Activated gamma-delta T cell treated with anti-CD3 and anti-CD28 coated beads, Interleukin-2, amount 50 U/mL, for 16 hours (primary cell): Measurements from ENCODE around the gene AARSD1.
"Not testable (repeated sequence)": the region's sequence is repeated elsewhere in the genome, so short reads cannot be mapped to it uniquely, and the experiment has no call there.

Experiments used
- DNase-seq: peaks from one replicate; pipeline ENCODE4 v3.0.0-alpha.2; 2020; ENCODE audit warnings: low read depth

The AARSD1 gene

GRCh38 chr17:42980766-42981397, 16.6 kb upstream of the AARSD1 start:
- DNase-seq = peak; percentile 29

- peak; percentile 83 for DNase-seq
Observed at GRCh38 chr17:42980274-42980765, 16.1 kb upstream of the AARSD1 start, which contains the start of gene RUNDC1. RUNDC1 (plus strand) TSS chr17:42980565; CDS start chr17:42980577, 12 bp downstream.

- DNase-seq = no peak
Observed at GRCh38 chr17:42979511-42980273, 15.4 kb upstream of the AARSD1 start, which contains the start of gene PTGES3L. PTGES3L (minus strand) TSS chr17:42980080; CDS start chr17:42980053, 27 bp downstream.

GRCh38 chr17:42975701-42976100, 11.4 kb upstream of the AARSD1 start:
- not testable (repeated sequence) for DNase-seq

GRCh38 chr17:42975265-42975664, 11.0 kb upstream of the AARSD1 start:
- no peak for DNase-seq

- not testable (repeated sequence) for DNase-seq
Observed at GRCh38 chr17:42973323-42973722, 9.1 kb upstream of the AARSD1 start.

GRCh38 chr17:42971589-42971988, 7.3 kb upstream of the AARSD1 start:
- DNase-seq = no peak

- no peak for DNase-seq
Observed at GRCh38 chr17:42969001-42969581, 4.8 kb upstream of the AARSD1 start.

GRCh38 chr17:42967925-42968324, 3.7 kb upstream of the AARSD1 start:
- no peak for DNase-seq

GRCh38 chr17:42953669-42954068, 10.6 kb downstream of the AARSD1 start:
- no peak for DNase-seq

- DNase-seq = no peak
Observed at GRCh38 chr17:42950044-42950783, 14.0 kb downstream of the AARSD1 start.

GRCh38 chr17:42946812-42947211, 17.4 kb downstream of the AARSD1 start:
- DNase-seq = no peak

- DNase-seq = no peak
Observed at GRCh38 chr17:42944211-42944610, 20.0 kb downstream of the AARSD1 start.

- no peak for DNase-seq
Observed at GRCh38 chr17:42937712-42938596, 26.3 kb downstream of the AARSD1 start.

- no peak for DNase-seq
Observed at GRCh38 chr17:42929497-42929844, 34.8 kb downstream of the AARSD1 start.

GRCh38 chr17:42928714-42929496, 35.3 kb downstream of the AARSD1 start:
- DNase-seq = peak; percentile 4

GRCh38 chr17:42924891-42925290, 39.4 kb downstream of the AARSD1 start:
- DNase-seq = no peak

GRCh38 chr17:42923472-42923871, 40.8 kb downstream of the AARSD1 start:
- not testable (repeated sequence) for DNase-seq

- no peak for DNase-seq
Observed at GRCh38 chr17:42922294-42922693, 42.0 kb downstream of the AARSD1 start.

GRCh38 chr17:42920922-42921321, 43.3 kb downstream of the AARSD1 start:
- no peak for DNase-seq
